Tongue (tissue), 2 donors: ENCODE results near the gene TTC9B. TPM values are rescaled to one million over a fixed set of nuclear protein-coding genes. Genes with fewer than 3 reads are reported as not detected.
"Not testable (repeated sequence)": the region's sequence is repeated elsewhere in the genome, so short reads cannot be mapped to it uniquely, and the experiment has no call there.

ENCODE experiments used
- DNase-seq: peaks from one replicate; pipeline ENCODE4 v3.0.0-alpha.2; 2015
- total RNA-seq: library from RNA; depleted of rRNA; stranded (reverse); fragments of >200 nt; gene quantifications from one replicate; pipeline ENCODE4 v1.2.3, GENCODE V29; 2014

TTC9B gene
- total RNA-seq, 1 donor from 2014 or later, result not detected

- DNase-seq, result not testable (repeated sequence)
Measured at GRCh38 chr19:40170303-40170989, 47.7 kb downstream of the TTC9B start.

DNA sequence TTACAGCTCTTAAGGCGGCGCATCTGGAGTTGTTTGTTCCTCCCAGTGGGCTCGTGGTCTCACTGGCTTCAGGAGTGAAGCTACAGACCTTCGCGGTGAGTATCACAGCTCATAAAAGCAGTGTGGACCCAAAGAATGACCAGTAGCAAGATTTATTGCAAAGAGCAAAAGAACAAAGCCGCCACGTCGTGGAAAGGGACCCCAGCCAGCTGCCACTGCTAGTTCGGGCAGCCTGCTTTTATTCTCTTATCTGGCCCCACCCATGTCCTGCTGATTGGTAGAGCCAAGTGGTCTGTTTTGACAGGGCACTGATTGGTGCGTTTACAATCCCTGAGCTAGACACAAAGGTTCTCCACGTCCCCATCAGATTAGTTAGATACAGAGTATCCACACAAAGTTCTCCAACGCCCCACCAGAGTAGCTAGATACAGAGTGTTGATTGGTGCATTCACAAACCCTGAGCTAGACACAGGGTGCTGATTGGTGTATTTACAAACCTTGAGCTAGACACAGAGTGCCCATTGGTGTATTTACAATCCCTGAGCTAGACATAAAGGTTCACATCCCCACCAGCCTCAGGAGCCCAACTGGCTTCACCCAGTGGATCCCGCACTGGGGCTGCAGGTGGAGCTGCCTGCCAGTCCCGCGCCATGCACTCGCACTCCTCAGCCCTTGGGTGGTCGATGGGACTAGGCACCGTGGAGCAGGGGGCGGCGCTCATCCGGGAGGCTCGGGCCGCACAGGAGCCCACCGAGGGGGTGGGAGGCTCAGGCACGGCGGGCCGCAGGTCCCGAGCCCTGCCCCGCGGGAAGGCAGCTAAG lies 48.5 kb downstream of the TTC9B start:
- DNase-seq, result not testable (repeated sequence)

Other genes starting within 250 kb of the TTC9B start
- gene PSMC4, start 247.2 kb downstream of the TTC9B start, total RNA-seq, result 56.2 TPM
- 16.4 TPM for gene ZNF546, start 221.3 kb downstream of the TTC9B start, total RNA-seq
- 18.4 TPM for gene ZNF780B, start 162.2 kb downstream of the TTC9B start, total RNA-seq
- 32.2 TPM for gene ZNF780A, start 127.4 kb downstream of the TTC9B start, total RNA-seq
- 5.1 TPM for gene MAP3K10, start 27.0 kb downstream of the TTC9B start, total RNA-seq
- not detected for gene CCNP, start 8.3 kb upstream of the TTC9B start, total RNA-seq
- gene AKT2, start 67.0 kb upstream of the TTC9B start, total RNA-seq, result 142 TPM
- gene C19orf47, start 130.0 kb upstream of the TTC9B start, total RNA-seq, result 25.6 TPM
- 295 TPM for gene PLD3, start 130.3 kb upstream of the TTC9B start, total RNA-seq
- not detected for gene HIPK4, start 171.8 kb upstream of the TTC9B start, total RNA-seq
- 32.0 TPM for gene PRX, start 195.0 kb upstream of the TTC9B start, total RNA-seq
- 12.9 TPM for gene SERTAD1, start 207.6 kb upstream of the TTC9B start, total RNA-seq
- gene SERTAD3, start 226.0 kb upstream of the TTC9B start, total RNA-seq, result 42.3 TPM
- gene BLVRB, start 247.4 kb upstream of the TTC9B start, total RNA-seq, result 57.4 TPM
- 0.92 TPM for gene SPTBN4, start 248.6 kb upstream of the TTC9B start, total RNA-seq